H1 (cell line): Measurements from ENCODE around the gene CHFR. TPM values are rescaled to one million over a fixed set of nuclear protein-coding genes. Genes with fewer than 3 reads are reported as not detected.

Experiments used
- CTCF ChIA-PET: fragments of 300-600 bp; sonication (Branson Sonifier 250); formaldehyde crosslinking; loops from one replicate; lab custom pipeline; 2021; ENCODE audit not compliant: partially characterized antibody; lab: Charles Lee
- POLR2A ChIA-PET: fragments of 300-600 bp; sonication (Branson Sonifier 250); formaldehyde crosslinking; loops from one replicate; lab custom pipeline; 2021; ENCODE audit warnings: inconsistent platforms; ENCODE audit not compliant: partially characterized antibody; lab: Charles Lee
- DNase-seq, 2 experiments: peaks; one replicate each; pipeline versions ENCODE4 v3.0.0 to v3.0.0-alpha.2; 2010 to 2022; ENCODE audit warnings: low spot score in 2 of 2, low read depth in 1 of 2, mixed read lengths in 1 of 2
- FAIRE-seq: peaks from 2 replicates; lab custom pipeline; 2011; peaks lifted over from hg19 to GRCh38; lab: Jason Lieb, UNC
- H2AFZ ChIP-seq: 2 replicates; pipeline ENCODE4 v1.8.1; 2012; ENCODE audit warnings: low read length, inconsistent platforms
- H2AK5ac ChIP-seq: 2 replicates; pipeline ENCODE4 v1.6.1; 2013; ENCODE audit warnings: low read depth, low read length
- H2BK120ac ChIP-seq: replicated peaks from 2 replicates; pipeline ENCODE3; 2013; ENCODE audit warnings: low read depth, low read length, inconsistent platforms
- H2BK12ac ChIP-seq: 2 replicates; pipeline ENCODE4 v1.6.1; 2013; ENCODE audit warnings: low read depth, low read length
- H2BK15ac ChIP-seq: 2 replicates; pipeline ENCODE4 v1.6.1; 2013; ENCODE audit warnings: low read length
- H2BK20ac ChIP-seq: 2 replicates; pipeline ENCODE4 v1.6.1; 2013; ENCODE audit warnings: low read length
- H2BK5ac ChIP-seq: 2 replicates; pipeline ENCODE4 v1.6.1; 2013; ENCODE audit warnings: low read depth, low read length
- H3K14ac ChIP-seq: 2 replicates; pipeline ENCODE4 v1.6.1; 2013; ENCODE audit warnings: inconsistent platforms; ENCODE audit not compliant: insufficient read length
- H3K18ac ChIP-seq: 2 replicates; pipeline ENCODE4 v1.6.1; 2013; ENCODE audit warnings: low read length; ENCODE audit errors: extremely low read depth
- H3K23ac ChIP-seq: 2 replicates; pipeline ENCODE4 v1.6.1; 2013; ENCODE audit warnings: inconsistent platforms; ENCODE audit not compliant: insufficient read length
- H3K23me2 ChIP-seq: 2 replicates; pipeline ENCODE4 v1.6.1; 2013; ENCODE audit warnings: low read depth, low read length
- H3K27ac ChIP-seq: 2 replicates; pipeline ENCODE4 v1.6.1; 2011; ENCODE audit warnings: low read depth, low read length, inconsistent platforms
- H3K27me3 ChIP-seq, 4 experiments: replicated peaks in 1 of 4; 1 replicate in 1 of 4; 2 replicates in 3 of 4; pipeline versions ENCODE4 v1.6.1 to v1.8.1; 2011 to 2013; ENCODE audit warnings: low read length in 3 of 4, mild to moderate bottlenecking in 3 of 4, inconsistent platforms in 2 of 4, mixed read lengths in 2 of 4, moderate library complexity in 1 of 4; ENCODE audit not compliant: control insufficient read depth in 3 of 4, insufficient read depth in 3 of 4; ENCODE audit errors: extremely low read depth in 1 of 4
- H3K36me3 ChIP-seq, 4 experiments: 2 replicates each; pipeline versions ENCODE4 v1.6.1 to v1.8.1; 2011 to 2013; ENCODE audit warnings: mild to moderate bottlenecking in 4 of 4, low read length in 3 of 4, moderate library complexity in 2 of 4, control low read depth in 1 of 4, inconsistent platforms in 1 of 4; ENCODE audit not compliant: insufficient read depth in 4 of 4, control insufficient read depth in 2 of 4
- H3K4ac ChIP-seq: replicated peaks from 2 replicates; pipeline ENCODE3; 2013; ENCODE audit warnings: low read length, low read depth, mixed read lengths, inconsistent platforms; ENCODE audit not compliant: insufficient read length
- H3K4me1 ChIP-seq, 4 experiments: replicated peaks in 1 of 4; 1 replicate in 1 of 4; 2 replicates in 3 of 4; pipeline versions ENCODE4 v1.6.1 to v1.8.1; 2011 to 2013; ENCODE audit warnings: low read length in 3 of 4, inconsistent platforms in 2 of 4, mixed read lengths in 1 of 4; ENCODE audit not compliant: insufficient read depth in 4 of 4, control insufficient read depth in 3 of 4
- H3K4me2 ChIP-seq, 2 experiments: 2 replicates each; pipeline versions ENCODE4 v1.6.1 to v1.8.1; 2011 to 2013; ENCODE audit warnings: low read depth in 2 of 2, low read length in 2 of 2, control low read depth in 1 of 2, inconsistent platforms in 1 of 2, mild to moderate bottlenecking in 1 of 2; ENCODE audit not compliant: insufficient read depth in 1 of 2
- H3K4me3 ChIP-seq, 4 experiments: fragments of 200-600, 300-600 bp in 1 of 4; sonication (generic), shearing (Covaris generic), sonication (Bioruptor Twin) in 1 of 4; 2 replicates each; pipeline versions ENCODE4 v1.5.1 to v1.8.1; 2011 to 2016; ENCODE audit warnings: low read length in 4 of 4, low read depth in 3 of 4, control low read depth in 2 of 4, inconsistent platforms in 2 of 4, mild to moderate bottlenecking in 2 of 4, mixed read lengths in 1 of 4, moderate library complexity in 1 of 4; ENCODE audit not compliant: insufficient read depth in 2 of 4; ENCODE audit errors: extremely low read depth in 1 of 4
- H3K56ac ChIP-seq: replicated peaks from 2 replicates; pipeline ENCODE3; 2013; ENCODE audit warnings: low read depth, mild to moderate bottlenecking, mixed read lengths, low read length, inconsistent platforms; ENCODE audit not compliant: insufficient read length
- H3K79me1 ChIP-seq: 2 replicates; pipeline ENCODE4 v1.6.1; 2013; ENCODE audit warnings: low read depth, low read length, control low read depth
- H3K79me2 ChIP-seq, 2 experiments: 2 replicates each; pipeline versions ENCODE4 v1.6.1 to v1.8.1; 2012 to 2013; ENCODE audit warnings: low read length in 2 of 2, mild to moderate bottlenecking in 2 of 2, inconsistent platforms in 1 of 2; ENCODE audit not compliant: insufficient read depth in 2 of 2, control insufficient read depth in 1 of 2
- H3K9ac ChIP-seq, 4 experiments: replicated peaks in 1 of 4; 1 replicate in 1 of 4; 2 replicates in 3 of 4; pipeline versions ENCODE4 v1.6.1 to v1.8.1; 2011 to 2013; ENCODE audit warnings: low read depth in 3 of 4, low read length in 3 of 4, control low read depth in 2 of 4, mild to moderate bottlenecking in 2 of 4, moderate library complexity in 2 of 4, inconsistent platforms in 1 of 4; ENCODE audit errors: extremely low read depth in 1 of 4
- H3K9me3 ChIP-seq, 2 experiments: 2 replicates each; pipeline versions ENCODE4 v1.6.1 to v1.8.1; 2012 to 2013; ENCODE audit warnings: mild to moderate bottlenecking in 2 of 2, moderate library complexity in 2 of 2, control low read depth in 1 of 2, inconsistent platforms in 1 of 2, low read depth in 1 of 2, low read length in 1 of 2, mixed read lengths in 1 of 2; ENCODE audit not compliant: insufficient read depth in 2 of 2
- H4K20me1 ChIP-seq, 2 experiments: replicated peaks in 1 of 2; 2 replicates each; pipeline versions ENCODE3 to v1.8.1; 2011 to 2013; ENCODE audit warnings: inconsistent platforms in 2 of 2, low read length in 2 of 2, mild to moderate bottlenecking in 1 of 2; ENCODE audit not compliant: insufficient read depth in 2 of 2, control insufficient read depth in 1 of 2
- H4K5ac ChIP-seq: 2 replicates; pipeline ENCODE4 v1.6.1; 2013; ENCODE audit warnings: low read length, low read depth, mixed read lengths, inconsistent platforms; ENCODE audit not compliant: insufficient read length
- H4K8ac ChIP-seq: 2 replicates; pipeline ENCODE4 v1.8.0; 2013; ENCODE audit warnings: mild to moderate bottlenecking, moderate library complexity, low read length, inconsistent platforms; ENCODE audit not compliant: insufficient read depth; ENCODE audit errors: extremely low read depth
- H4K91ac ChIP-seq: replicated peaks from 2 replicates; pipeline ENCODE3; 2013; ENCODE audit warnings: low read length, mixed read lengths, inconsistent platforms; ENCODE audit not compliant: insufficient read length
- BACH1 ChIP-seq: IDR thresholded peaks from 2 replicates; pipeline ENCODE4 v1.6.1; 2012; ENCODE audit warnings: low read length, improper control_type of control experiment
- CBX5 ChIP-seq: fragments of 300-800, 300-1000 bp; sonication (generic); IDR thresholded peaks from 2 replicates; pipeline ENCODE4 v1.7.1; 2016; ENCODE audit warnings: antibody characterized with exemption, low read length, low read depth
- CTBP2 ChIP-seq: IDR thresholded peaks from 2 replicates; pipeline ENCODE4 v1.7.0; 2011; ENCODE audit warnings: borderline replicate concordance, mild to moderate bottlenecking, moderate library complexity, mixed read lengths, low read length; ENCODE audit not compliant: insufficient read depth, insufficient read length
- KDM5A ChIP-seq: fragments of 200-600 bp; IDR thresholded peaks from 2 replicates; pipeline ENCODE4 v1.7.1; 2012; ENCODE audit warnings: mild to moderate bottlenecking, low read length, inconsistent platforms, mixed read lengths
- MAFK ChIP-seq: IDR thresholded peaks from 2 replicates; pipeline ENCODE4 v1.6.1; 2012; ENCODE audit warnings: low read depth, mild to moderate bottlenecking, improper control_type of control experiment, low read length
- NANOG ChIP-seq: IDR thresholded peaks from 2 replicates; pipeline ENCODE4 v1.6.1; 2011; ENCODE audit warnings: low read length, low read depth, mild to moderate bottlenecking, inconsistent platforms; ENCODE audit not compliant: insufficient read depth, poor library complexity, severe bottlenecking
- RAD21 ChIP-seq, 2 experiments: IDR thresholded peaks in 1 of 2; conservative IDR thresholded peaks in 1 of 2; 2 replicates each; pipeline ENCODE4 v1.6.1; 2011; ENCODE audit warnings: low read depth in 2 of 2, low read length in 2 of 2, improper control_type of control experiment in 1 of 2, inconsistent platforms in 1 of 2, mild to moderate bottlenecking in 1 of 2, moderate library complexity in 1 of 2
- RBBP5 ChIP-seq: IDR thresholded peaks from 2 replicates; pipeline ENCODE4 v1.7.1; 2012; ENCODE audit warnings: low read depth, mild to moderate bottlenecking, inconsistent platforms, low read length, moderate library complexity, borderline replicate concordance
- SAP30 ChIP-seq: fragments of 300-600 bp; sonication (generic); IDR thresholded peaks from 2 replicates; pipeline ENCODE4 v1.7.1; 2012; ENCODE audit warnings: low read length, moderate library complexity, mild to moderate bottlenecking, inconsistent platforms; ENCODE audit not compliant: insufficient read depth, insufficient replicate concordance
- SP1 ChIP-seq: IDR thresholded peaks from 2 replicates; pipeline ENCODE4 v1.6.1; 2011; ENCODE audit warnings: low read depth, low read length
- SP4 ChIP-seq: IDR thresholded peaks from 2 replicates; pipeline ENCODE4 v1.6.1; 2012; ENCODE audit warnings: low read length, inconsistent platforms
- SRF ChIP-seq: IDR thresholded peaks from 2 replicates; pipeline ENCODE4 v1.6.1; 2011; ENCODE audit warnings: mild to moderate bottlenecking, low read depth, low read length, moderate library complexity
- TAF7 ChIP-seq: optimal IDR thresholded peaks from 2 replicates; pipeline ENCODE3; 2011; ENCODE audit warnings: low read depth, mild to moderate bottlenecking, inconsistent platforms, low read length, moderate library complexity, borderline replicate concordance
- TCF12 ChIP-seq: IDR thresholded peaks from 2 replicates; pipeline ENCODE4 v1.6.1; 2011; ENCODE audit warnings: low read depth, mild to moderate bottlenecking, low read length
- WGBS, 2 experiments: shearing (Covaris generic) in 1 of 2; methylation state at CpG; one replicate each; pipeline versions ENCODE4 v1.1.6 to v1.1.7; 2013 to 2015; ENCODE audit warnings: low lambda C conversion rate in 2 of 2, mixed read lengths in 2 of 2, inconsistent platforms in 1 of 2, low coverage in 1 of 2, missing lambda C conversion rate in 1 of 2; ENCODE audit not compliant: insufficient replicate concordance in 2 of 2, insufficient coverage in 1 of 2, insufficient read length in 1 of 2; ENCODE audit errors: extremely low coverage in 1 of 2, missing lambda C conversion rate in 1 of 2; 5-methylcytosine and 5-hydroxymethylcytosine counted together
- polyA plus RNA-seq, 7 experiments: library from polyadenylated mRNA; depleted of rRNA in 3 of 7; stranded (reverse) in 5 of 7; unstranded in 2 of 7; fragments of >200 nt in 5 of 7; fragments of 200-250 nt in 2 of 7; gene quantifications; 1 replicate in 5 of 7; 2 replicates in 1 of 7; 4 replicates in 1 of 7; pipeline versions ENCODE4 v1.2.1 to v1.2.3, GENCODE V29; 2011 to 2013; ENCODE audit warnings: missing spikeins in 2 of 7, mixed read lengths in 2 of 7
- total RNA-seq: library from RNA; stranded (reverse); fragmentation: NEBNext Ultra II Directional; extraction: Animal tissue kit (Norgen Biotek cat#: 25700); gene quantifications from 2 replicates; pipeline ENCODE4 v1.2.1, GENCODE V29; 2021

CHFR gene
- total and polyA plus RNA-seq, 2 of the 8 experiments (the other 6 are each of a cell fraction or from before 2014, with no cell fraction given), result 31.4 to 44.6 TPM

GRCh38 chr12:132872975-132873421 lies 14.4 kb downstream of the CHFR start:
- Histone ChIP-seq H4K8ac (no peak overlapping the region; the same call in 1 of the 2 replicates), H3K23me2 (no peaks in the 10 kb centered on the region), H3K18ac (no peak overlapping the region), H3K9ac (no peak overlapping the region), H3K4ac (no peak overlapping the region), H3K4me2 (no peak overlapping the region), H3K79me2 (no peaks in the 10 kb centered on the region), H2BK20ac (no peak overlapping the region), H3K27me3 (no peaks in the 10 kb centered on the region), H2BK12ac (no peak overlapping the region), H3K56ac (no peak overlapping the region), H2BK120ac (no peak overlapping the region), H2BK5ac (no peak overlapping the region), H2AFZ (no peak overlapping the region), H4K20me1 (peaks cover 0 to 4% of the 10 kb centered on the region in 2 experiments), H3K4me1 (no peaks in the 10 kb centered on the region), H3K27ac (no peak overlapping the region), H3K79me1 (no peaks in the 10 kb centered on the region), H4K5ac (no peak overlapping the region), H3K9me3 (no peaks in the 10 kb centered on the region), H2AK5ac (no peak overlapping the region), H3K4me3 (no peak overlapping the region), H2BK15ac (no peak overlapping the region), H3K36me3 (peaks cover 5 to 36% (median 17%) of the 10 kb centered on the region in 4 experiments; a peak in 5 of 8 replicates), H3K23ac (no peak overlapping the region), H4K91ac (no peak overlapping the region), H3K14ac (no peak overlapping the region)
- DNase-seq (no peak), FAIRE-seq (no peak)
- CTCF ChIA-PET, result interaction anchor here (0.6 to 1.8 kb wide), 3 partner anchors 30 to 50 kb away, joined by 4 to 5 read pairs (median 4); no protein-coding TSS in a partner anchor
- 92% methylated on average over 12 of the region's 12 CpGs; no CpG with 5 or more reads in 1 of the 2 experiments for WGBS, 2 experiments
- POLR2A ChIA-PET, result interaction anchor here (1.8 to 2.6 kb wide), 2 partner anchors 11 to 13 kb away, joined by 6 to 8 read pairs; partner anchors contain the start of gene CHFR
- TF ChIP-seq RBBP5 (no peak), TAF7 (no peak), RAD21 (IDR thresholded peaks at IDR 0.05 in 1 of 2, conservative IDR thresholded peaks at IDR 0.05 in 1 of 2; ENCODE audit: low read depth in 2 of 2, low read length in 2 of 2) (no peak), CTBP2 (no peak), SP4 (no peak), KDM5A (no peak), BACH1 (no peak), SAP30 (no peak), SRF (no peak), SP1 (no peak), MAFK (no peak), TCF12 (no peak), NANOG (no peak), CBX5 (no peak)
